HK-2 (cell line): ENCODE results near the gene PRIMA1.
A peak's percentile ranks its signal among the peaks of the same experiment; 100 is the strongest.

Experiments
- DNase-seq: peaks from one replicate; pipeline ENCODE4 v3.0.0-alpha.2; 2018; ENCODE audit not compliant: unreplicated experiment

Gene PRIMA1

GRCh38 chr14:93757206-93757605 lies 31.1 kb downstream of the PRIMA1 start:
- DNase-seq: no peak

GRCh38 chr14:93753647-93754046 lies 34.6 kb downstream of the PRIMA1 start:
- DNase-seq: no peak

GRCh38 chr14:93752980-93753561 lies 35.2 kb downstream of the PRIMA1 start:
- DNase-seq: no peak

GRCh38 chr14:93751946-93752655 lies 36.2 kb downstream of the PRIMA1 start:
- DNase-seq: no peak

- DNase-seq: no peak
Measured at GRCh38 chr14:93749076-93749420, 39.2 kb downstream of the PRIMA1 start.

GRCh38 chr14:93748208-93749075 lies 39.8 kb downstream of the PRIMA1 start:
- no peak for DNase-seq

GRCh38 chr14:93747560-93747959 lies 40.7 kb downstream of the PRIMA1 start:
- no peak for DNase-seq

- no peak for DNase-seq
Measured at GRCh38 chr14:93747102-93747501, 41.2 kb downstream of the PRIMA1 start.

- DNase-seq: no peak
Measured at GRCh38 chr14:93745603-93746273, 42.5 kb downstream of the PRIMA1 start.

- no peak for DNase-seq
Measured at GRCh38 chr14:93744876-93745275, 43.4 kb downstream of the PRIMA1 start.

GRCh38 chr14:93744176-93744575 lies 44.1 kb downstream of the PRIMA1 start:
- DNase-seq: no peak

- DNase-seq: no peak
Measured at GRCh38 chr14:93743270-93744060, 44.8 kb downstream of the PRIMA1 start.

GRCh38 chr14:93742761-93743160 lies 45.5 kb downstream of the PRIMA1 start:
- DNase-seq: no peak

GRCh38 chr14:93741556-93742230 lies 46.6 kb downstream of the PRIMA1 start:
- DNase-seq: no peak

GRCh38 chr14:93737634-93738033 lies 50.7 kb downstream of the PRIMA1 start:
- DNase-seq: no peak

- DNase-seq: peak; percentile 17
Measured at GRCh38 chr14:93736378-93737014, 51.8 kb downstream of the PRIMA1 start.

- no peak for DNase-seq
Measured at GRCh38 chr14:93735206-93735605, 53.1 kb downstream of the PRIMA1 start.

- DNase-seq: no peak
Measured at GRCh38 chr14:93734086-93734822, 54.0 kb downstream of the PRIMA1 start.

- no peak for DNase-seq
Measured at GRCh38 chr14:93733631-93734030, 54.7 kb downstream of the PRIMA1 start.

GRCh38 chr14:93733231-93733630 lies 55.1 kb downstream of the PRIMA1 start:
- DNase-seq: no peak
